ENCODE data around the gene WDR5.

Gene WDR5

DNA sequence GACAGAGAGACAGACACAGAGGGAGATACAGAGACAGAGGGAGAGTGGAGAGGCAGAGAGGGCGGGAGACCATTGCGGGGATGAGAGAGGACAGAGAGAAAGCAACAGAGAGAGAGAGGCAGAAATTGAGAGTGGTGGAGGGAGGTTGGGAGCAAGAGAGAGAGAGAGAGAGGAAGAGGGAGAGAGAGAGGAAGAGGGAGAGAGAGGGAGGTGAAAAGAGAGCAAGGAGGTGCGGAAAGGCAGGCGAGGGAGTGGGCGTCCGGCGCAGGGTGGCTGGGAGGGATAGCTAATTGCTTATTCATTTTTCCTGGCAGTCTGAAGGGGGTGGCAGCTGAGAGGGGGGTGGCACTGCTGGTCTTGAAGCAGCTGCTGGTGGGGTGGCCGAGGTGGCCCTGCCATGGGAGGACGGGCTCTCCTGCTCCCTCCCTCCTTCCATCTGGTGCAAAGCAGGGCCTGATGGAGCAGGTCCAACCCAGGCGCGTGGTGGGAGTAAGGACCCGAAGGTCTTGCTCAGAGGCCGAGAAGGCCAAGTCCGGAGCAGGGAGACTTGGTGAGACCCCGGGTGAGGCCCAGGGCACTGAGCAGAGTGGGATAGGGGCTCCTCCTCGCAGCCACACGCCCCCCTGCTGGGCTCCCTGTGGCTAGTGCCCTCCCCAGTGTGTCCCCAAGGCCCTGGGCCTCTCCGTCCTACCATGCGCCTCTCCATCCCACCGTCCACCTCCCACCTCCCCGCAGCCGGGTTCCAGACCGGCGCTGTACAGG is 53.8 kb downstream of the WDR5 start:
- no peak for DNase-seq

DNA sequence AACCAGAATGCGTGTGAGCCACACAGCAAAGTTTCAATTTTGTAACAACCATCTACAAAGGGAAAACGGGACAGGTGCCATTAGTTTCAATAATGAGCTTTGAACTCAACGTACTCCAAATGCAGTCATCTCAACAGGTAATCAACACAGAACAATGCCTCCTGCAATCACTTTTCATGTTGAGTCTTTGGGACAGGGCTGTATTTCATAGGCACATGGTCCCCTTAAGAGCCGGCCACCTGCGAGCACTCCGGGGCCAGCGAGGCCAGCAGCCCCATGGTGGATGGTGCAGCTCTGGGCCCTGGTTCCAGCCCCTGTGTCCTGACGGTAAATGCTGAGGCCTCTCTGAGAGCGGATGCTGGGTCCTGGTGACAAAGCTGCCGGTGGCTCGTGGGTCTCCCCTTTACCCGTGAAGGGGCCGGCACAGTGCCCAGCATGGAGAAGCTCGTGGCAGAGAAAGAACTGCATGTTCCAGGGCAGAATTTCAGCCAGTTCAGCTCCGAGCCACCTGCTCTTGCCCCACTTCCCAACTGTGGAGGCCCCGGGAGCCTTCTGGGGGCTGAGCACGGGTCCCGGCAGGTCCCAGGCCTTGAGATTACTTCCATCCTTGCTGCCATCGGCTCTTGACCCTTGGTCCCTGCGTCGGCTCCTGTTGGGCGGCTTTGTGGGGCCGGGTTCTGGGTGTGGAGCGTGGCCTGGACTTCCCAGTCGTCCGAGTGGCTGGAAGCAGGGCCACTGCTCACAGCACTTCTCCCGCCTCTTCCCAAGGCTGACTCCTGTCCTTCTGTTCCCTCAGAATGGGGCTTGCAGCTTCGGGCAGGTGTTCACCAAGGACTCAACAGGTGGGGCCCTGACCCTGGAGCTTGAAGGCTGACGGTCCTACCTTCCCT is 54.6 kb downstream of the WDR5 start:
- DNase-seq: no peak

DNA sequence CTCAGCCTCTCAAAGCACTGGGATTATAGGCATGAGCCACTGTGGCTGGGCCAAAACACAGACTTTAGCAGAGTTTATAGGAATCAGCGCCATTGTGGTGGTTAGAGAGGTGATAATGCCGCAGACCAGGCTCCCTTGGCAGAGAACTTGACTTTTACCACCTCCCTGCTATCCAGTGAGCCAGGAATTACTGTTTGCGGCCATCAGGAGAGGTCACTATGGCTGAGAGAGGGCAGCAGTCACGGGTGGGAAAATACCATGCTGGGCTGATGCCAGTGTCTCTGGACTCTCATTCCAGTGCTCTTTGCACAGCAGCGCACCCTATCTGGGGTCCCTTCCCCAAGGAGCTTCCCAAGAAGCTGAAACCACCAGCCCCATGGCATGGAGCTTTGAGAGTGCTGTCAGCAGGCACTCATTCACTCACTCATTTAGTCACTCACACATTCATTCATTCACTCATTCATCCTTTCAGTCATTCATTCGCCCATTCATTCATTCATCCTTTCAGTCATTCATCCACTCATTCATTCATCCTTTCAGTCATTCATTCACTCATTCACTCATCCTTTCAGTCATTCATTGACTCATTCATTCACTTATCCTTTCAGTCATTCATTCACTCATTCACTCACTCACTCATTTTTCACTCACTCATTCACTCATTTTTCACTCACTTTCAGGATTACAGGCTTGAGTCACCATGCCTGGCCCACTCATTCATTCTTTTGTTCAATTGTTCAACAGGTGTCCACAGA is 55.8 kb downstream of the WDR5 start:
- DNase-seq: no peak

DNA sequence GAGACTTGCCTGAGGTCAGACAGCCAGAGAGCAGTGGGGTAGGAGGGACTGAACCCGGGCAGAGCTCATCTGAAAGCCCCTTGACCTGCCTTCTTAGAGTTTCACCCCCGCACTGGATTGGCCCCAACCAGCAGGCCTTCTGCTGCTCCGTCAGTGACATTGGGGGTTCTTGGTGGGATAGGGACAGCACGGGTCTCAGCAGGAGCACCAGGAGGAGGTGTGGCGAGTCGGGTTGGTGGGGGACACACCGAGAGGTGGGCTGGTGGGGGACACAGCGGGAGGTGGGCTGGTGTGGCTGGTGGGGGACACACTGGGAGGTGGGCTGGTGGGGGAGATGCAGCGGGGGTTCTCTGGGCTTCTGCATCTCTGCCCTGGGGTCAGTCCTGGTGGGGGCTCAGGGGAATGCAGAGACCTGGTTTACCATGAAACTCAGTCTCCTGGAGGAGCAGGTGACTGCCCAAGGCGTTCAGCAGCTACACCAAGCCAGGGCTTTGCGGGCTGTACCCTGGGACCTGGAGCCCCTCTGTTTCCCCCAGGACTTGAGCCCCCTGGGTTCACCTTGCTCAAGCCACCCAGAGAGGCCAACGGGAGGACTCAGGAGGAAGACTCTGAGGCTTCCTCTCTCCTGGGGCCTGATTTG is 56.5 kb downstream of the WDR5 start:
- DNase-seq: no peak

- DNase-seq: no peak
These were observed 57.3 kb downstream of the WDR5 start for GRCh38 chr9:134192951-134193731.

DNA sequence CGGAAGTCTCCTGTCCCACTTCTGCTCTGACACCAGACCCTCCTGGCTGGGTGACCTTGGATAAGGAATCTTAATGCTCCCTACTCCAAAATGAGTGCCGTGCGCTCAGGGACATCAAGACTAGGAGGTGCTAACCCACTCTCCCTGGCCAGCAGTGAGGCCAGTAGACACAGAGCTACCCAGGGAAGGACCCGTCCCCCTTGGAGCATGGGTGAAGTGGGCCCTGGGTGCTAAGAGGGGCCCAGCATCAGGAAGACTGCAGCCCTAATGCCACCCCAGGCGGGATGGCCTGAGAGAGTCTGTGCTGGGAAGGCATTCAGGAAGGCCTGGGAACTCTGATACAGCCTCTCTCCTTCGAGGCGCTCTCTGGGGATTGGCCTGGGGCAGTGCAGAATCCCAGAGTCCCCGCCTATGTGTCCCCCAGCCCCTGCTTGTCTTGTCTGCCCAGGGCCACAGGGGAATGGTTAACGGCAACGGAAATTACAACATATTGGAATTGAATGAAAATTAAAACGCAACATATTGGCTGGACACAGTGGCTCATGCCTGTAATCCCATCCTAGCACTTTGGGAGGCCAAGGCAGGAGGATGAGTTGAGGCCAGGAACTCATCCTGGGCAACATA is 58.1 kb downstream of the WDR5 start:
- DNase-seq: no peak

GRCh38 chr9:134195558-134195957 is 59.7 kb downstream of the WDR5 start:
- no peak for DNase-seq

- DNase-seq: no peak
These were observed 61.0 kb downstream of the WDR5 start for GRCh38 chr9:134196911-134197310.

DNA sequence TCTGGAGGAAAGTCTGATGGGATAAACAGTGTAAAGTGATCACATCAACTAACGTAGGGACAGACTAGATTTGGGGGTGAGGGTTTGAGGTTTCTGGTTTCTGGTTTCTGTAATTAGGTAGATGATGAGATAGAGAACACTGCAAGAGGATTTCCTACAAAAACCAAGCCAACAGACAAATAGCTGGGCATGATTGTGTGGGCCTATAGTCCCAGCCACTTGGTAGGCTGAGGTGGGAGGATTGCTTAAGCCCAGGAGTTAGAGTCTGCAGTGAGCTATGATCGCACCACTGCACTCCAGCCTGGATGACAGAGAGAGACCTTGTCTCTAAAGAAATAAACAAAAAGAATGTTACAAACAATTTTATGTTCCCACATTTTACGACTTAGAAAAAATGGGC is 62.9 kb downstream of the WDR5 start:
- no peak for DNase-seq

DNA sequence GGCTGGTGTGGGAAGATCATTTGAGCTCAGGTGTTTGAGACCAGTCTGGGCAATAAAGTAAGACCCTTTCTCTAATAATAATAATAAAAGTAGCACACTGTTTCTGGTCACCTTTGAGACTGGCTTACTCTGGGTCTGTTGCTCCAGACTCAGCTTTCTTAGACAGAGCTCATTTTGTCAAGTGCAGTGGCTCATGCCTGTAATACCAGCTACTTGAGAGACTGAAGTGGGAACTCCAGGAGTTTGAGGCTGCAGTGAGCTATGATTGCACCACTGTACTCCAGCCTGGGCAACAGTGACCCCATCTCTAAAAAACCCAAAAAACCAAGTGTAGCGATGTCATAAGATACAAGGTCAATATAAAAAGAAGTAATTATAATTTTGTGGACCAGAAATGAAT is 64.8 kb downstream of the WDR5 start:
- no peak for DNase-seq

GRCh38 chr9:134203224-134203623 is 67.3 kb downstream of the WDR5 start:
- DNase-seq: no peak

GRCh38 chr9:134204041-134204440 is 68.2 kb downstream of the WDR5 start:
- DNase-seq: no peak

GRCh38 chr9:134204991-134205578 is 69.2 kb downstream of the WDR5 start:
- DNase-seq: peak; percentile 60

GRCh38 chr9:134205672-134206310 is 69.9 kb downstream of the WDR5 start:
- peak; percentile 83 for DNase-seq

DNA sequence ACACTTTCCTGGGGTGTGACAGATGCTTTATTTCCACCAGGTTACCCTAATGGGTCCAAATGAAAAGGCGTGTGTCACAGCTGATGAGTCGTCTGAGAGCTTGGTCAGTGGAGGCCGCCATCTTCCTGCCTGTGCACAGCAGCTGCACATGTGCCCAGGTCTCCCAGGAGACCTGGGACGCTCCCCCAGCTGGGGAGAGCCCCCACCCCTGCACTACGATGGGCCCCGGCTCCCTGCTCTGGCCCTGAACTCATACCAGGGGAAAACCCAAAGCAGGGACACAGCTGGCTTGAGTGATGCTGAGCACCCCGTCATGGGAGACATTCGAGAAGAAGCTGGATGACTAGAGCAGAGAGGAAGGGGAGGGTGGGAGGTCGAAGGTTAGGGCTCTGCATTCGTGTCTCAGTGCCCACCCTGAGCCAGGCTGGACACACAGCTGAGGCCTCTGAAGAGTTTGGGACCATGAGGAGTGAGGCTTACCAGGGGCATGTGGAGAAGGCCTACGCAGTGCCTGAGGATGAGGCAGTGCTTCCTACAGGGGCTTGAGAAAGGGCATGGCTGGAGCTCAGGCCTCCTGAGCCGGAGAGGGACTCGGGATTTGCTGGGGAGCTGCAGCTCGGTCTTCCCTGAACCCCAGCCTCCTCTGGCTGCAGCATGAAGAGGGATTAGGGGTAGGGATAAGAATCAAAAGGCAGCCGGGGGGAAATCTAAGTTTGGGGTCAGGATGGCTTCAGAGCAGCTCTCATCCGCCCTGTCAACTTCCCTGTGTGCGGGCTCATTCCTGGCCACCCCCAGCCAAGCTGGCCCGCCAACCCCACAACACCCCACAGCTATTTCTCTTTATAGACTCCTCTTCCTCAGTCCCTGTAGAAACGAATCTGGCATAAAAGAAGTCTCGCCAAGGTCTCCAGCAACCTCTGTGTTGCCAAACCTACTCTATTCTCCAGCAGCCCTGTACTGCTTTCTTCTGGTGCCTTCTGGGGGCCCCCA is 70.7 kb downstream of the WDR5 start:
- no peak for DNase-seq

GRCh38 chr9:134208310-134208841 is 72.5 kb downstream of the WDR5 start:
- DNase-seq: no peak

DNA sequence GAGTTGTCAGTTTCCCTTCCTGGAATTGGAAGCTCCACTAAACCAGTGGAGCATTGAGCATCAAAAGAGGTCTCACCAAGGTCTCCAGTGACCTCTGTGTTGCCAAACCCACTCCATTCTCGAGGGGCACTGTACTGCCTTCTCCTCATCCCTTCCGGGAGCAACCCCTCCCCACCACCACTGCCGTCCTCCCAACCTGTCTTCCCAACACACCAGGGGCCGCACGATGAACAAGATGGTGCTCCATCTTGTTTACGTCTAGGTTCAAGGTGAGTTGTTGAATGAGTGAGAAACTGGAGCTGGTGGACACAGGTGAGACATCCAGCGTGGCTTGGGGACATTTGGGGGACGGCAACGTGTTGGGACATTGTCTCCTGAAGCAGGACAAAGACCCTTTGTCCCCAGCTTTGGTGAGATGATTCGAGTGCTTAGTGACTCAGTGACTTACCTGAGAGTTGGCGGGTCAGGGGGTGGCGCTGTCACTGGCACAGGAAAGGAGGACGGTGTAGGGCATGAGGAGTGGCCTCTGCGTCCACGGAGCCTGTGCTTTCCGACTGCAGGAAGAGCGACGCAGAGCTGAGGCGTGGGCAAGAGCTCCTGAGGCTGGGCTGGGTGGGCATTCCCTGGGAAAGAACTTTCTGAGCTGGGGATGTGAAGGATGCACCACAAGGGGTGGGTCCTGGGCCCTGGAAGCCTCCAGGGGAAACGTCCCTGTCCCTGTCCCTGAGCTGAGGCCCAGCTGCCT is 73.3 kb downstream of the WDR5 start:
- no peak for DNase-seq

Measured in fibroblast of skin of right quadriceps (primary cell).